Natural killer cell treated with Interleukin-12 subunit alpha and Interleukin-12 subunit beta and Interleukin-15 and Interleukin-18, amount 100 ng/mL, for 72 hours (primary cell): Measurements from ENCODE around the gene FASN. TPM values are rescaled to one million over a fixed set of nuclear protein-coding genes. Genes with fewer than 3 reads are reported as not detected.
A peak's percentile ranks its signal among the peaks of the same experiment; 100 is the strongest.

Experiments used
- ATAC-seq, 2 donors: fragments of 150-1000 bp; cut with Tn5 transposase in 1 of 2; sonication (Bioruptor Pico), chemical (Tn5 transposase) in 1 of 2; 2 replicates each; pipeline ENCODE4 v1.10.0; 2021
- DNase-seq: peaks from one replicate; pipeline ENCODE4 v3.0.0; 2022; ENCODE audit warnings: low spot score
- H3K27ac Mint-ChIP-seq, 2 donors: 1 replicate in 1 of 2; 2 replicates in 1 of 2; pipeline ENCODE4 v1.8.0; 2022; ENCODE audit warnings: mixed read lengths in 2 of 2, mild to moderate bottlenecking in 1 of 2, moderate library complexity in 1 of 2
- H3K27me3 Mint-ChIP-seq, 2 donors: 1 replicate in 1 of 2; 2 replicates in 1 of 2; pipeline ENCODE4 v1.8.0; 2022; ENCODE audit warnings: mixed read lengths in 2 of 2
- H3K36me3 Mint-ChIP-seq: one replicate; pipeline ENCODE4 v1.8.0; 2022; ENCODE audit warnings: mixed read lengths
- H3K4me1 Mint-ChIP-seq, 2 donors: 1 replicate in 1 of 2; 2 replicates in 1 of 2; pipeline ENCODE4 v1.8.0; 2022; ENCODE audit warnings: low read depth in 2 of 2, mixed read lengths in 2 of 2, mild to moderate bottlenecking in 1 of 2
- H3K4me3 Mint-ChIP-seq: one replicate; pipeline ENCODE4 v1.8.0; 2022; ENCODE audit warnings: mixed read lengths
- H3K9me3 Mint-ChIP-seq: 2 replicates; pipeline ENCODE4 v1.8.0; 2022; ENCODE audit warnings: mixed read lengths
- total RNA-seq, 2 donors: library from RNA; stranded (reverse); gene quantifications; one replicate each; pipeline ENCODE4 v1.2.3, GENCODE V29; 2022

FASN gene
- total RNA-seq, 2 donors from 2014 or later, result 195 to 451 TPM

GRCh38 chr17:82083533-82084359 is 14.3 kb downstream of the FASN start:
- ATAC-seq (peak in 1 of 2 donors; percentile 1), DNase-seq (no peak)
- H3K4me1 Mint-ChIP-seq, result no peaks in the 10 kb centered on the region
- no peaks in the 10 kb centered on the region for H3K27me3 Mint-ChIP-seq
- no peaks in the 10 kb centered on the region for H3K9me3 Mint-ChIP-seq
- no peaks in the 10 kb centered on the region for H3K36me3 Mint-ChIP-seq
- no peak overlapping the region for H3K4me3 Mint-ChIP-seq
- no peak overlapping the region for H3K27ac Mint-ChIP-seq

- ATAC-seq (no peak), DNase-seq (no peak)
- Mint-ChIP-seq H3K27ac (no peak overlapping the region), H3K27me3 (no peaks in the 10 kb centered on the region), H3K9me3 (no peaks in the 10 kb centered on the region), H3K4me1 (no peaks in the 10 kb centered on the region), H3K4me3 (no peak overlapping the region), H3K36me3 (no peaks in the 10 kb centered on the region)
Observed at GRCh38 chr17:82083009-82083408, 15.0 kb downstream of the FASN start.

- H3K9me3 Mint-ChIP-seq, result no peaks in the 10 kb centered on the region
- H3K27me3 Mint-ChIP-seq, result no peaks in the 10 kb centered on the region
- DNase-seq (no peak), ATAC-seq (no peak)
- no peaks in the 10 kb centered on the region for H3K36me3 Mint-ChIP-seq
- no peak overlapping the region for H3K27ac Mint-ChIP-seq
- H3K4me1 Mint-ChIP-seq, result no peaks in the 10 kb centered on the region
- no peak overlapping the region for H3K4me3 Mint-ChIP-seq
Observed at GRCh38 chr17:82082456-82082855, 15.6 kb downstream of the FASN start.

GRCh38 chr17:82081966-82082365 is 16.1 kb downstream of the FASN start:
- ATAC-seq (no peak), DNase-seq (no peak)
- H3K27me3 Mint-ChIP-seq, result no peaks in the 10 kb centered on the region
- no peak overlapping the region for H3K4me3 Mint-ChIP-seq
- H3K27ac Mint-ChIP-seq, result no peak overlapping the region
- H3K9me3 Mint-ChIP-seq, result no peaks in the 10 kb centered on the region
- no peaks in the 10 kb centered on the region for H3K4me1 Mint-ChIP-seq
- H3K36me3 Mint-ChIP-seq, result no peaks in the 10 kb centered on the region

- DNase-seq (no peak), ATAC-seq (no peak)
- Mint-ChIP-seq H3K9me3 (no peaks in the 10 kb centered on the region), H3K36me3 (no peaks in the 10 kb centered on the region), H3K27ac (no peak overlapping the region), H3K27me3 (no peaks in the 10 kb centered on the region), H3K4me3 (no peak overlapping the region), H3K4me1 (no peaks in the 10 kb centered on the region)
Observed at GRCh38 chr17:82081546-82081945, 16.5 kb downstream of the FASN start.

GRCh38 chr17:82080789-82081464 is 17.1 kb downstream of the FASN start:
- H3K27me3 Mint-ChIP-seq, result no peaks in the 10 kb centered on the region
- no peak overlapping the region for H3K27ac Mint-ChIP-seq
- no peak for ATAC-seq
- H3K4me3 Mint-ChIP-seq, result no peak overlapping the region
- no peaks in the 10 kb centered on the region for H3K9me3 Mint-ChIP-seq
- H3K36me3 Mint-ChIP-seq, result no peaks in the 10 kb centered on the region
- no peaks in the 10 kb centered on the region for H3K4me1 Mint-ChIP-seq
- no peak for DNase-seq

- Mint-ChIP-seq H3K27ac (no peak overlapping the region), H3K27me3 (no peaks in the 10 kb centered on the region), H3K4me3 (no peak overlapping the region), H3K4me1 (no peaks in the 10 kb centered on the region), H3K9me3 (no peaks in the 10 kb centered on the region), H3K36me3 (no peaks in the 10 kb centered on the region)
- no peak for ATAC-seq
- no peak for DNase-seq
Observed at GRCh38 chr17:82080048-82080788, 17.8 kb downstream of the FASN start.

- no peak for ATAC-seq
- no peaks in the 10 kb centered on the region for H3K27me3 Mint-ChIP-seq
- no peaks in the 10 kb centered on the region for H3K9me3 Mint-ChIP-seq
- DNase-seq, result no peak
- no peak overlapping the region for H3K27ac Mint-ChIP-seq
- no peak overlapping the region for H3K4me3 Mint-ChIP-seq
- H3K36me3 Mint-ChIP-seq, result no peaks in the 10 kb centered on the region
- H3K4me1 Mint-ChIP-seq, result no peaks in the 10 kb centered on the region
Observed at GRCh38 chr17:82079001-82079677, 18.9 kb downstream of the FASN start.

- no peak overlapping the region for H3K4me3 Mint-ChIP-seq
- ATAC-seq, result no peak
- no peaks in the 10 kb centered on the region for H3K9me3 Mint-ChIP-seq
- no peaks in the 10 kb centered on the region for H3K4me1 Mint-ChIP-seq
- H3K27me3 Mint-ChIP-seq, result no peaks in the 10 kb centered on the region
- DNase-seq, result no peak
- no peak overlapping the region for H3K27ac Mint-ChIP-seq
- no peaks in the 10 kb centered on the region for H3K36me3 Mint-ChIP-seq
Observed at GRCh38 chr17:82078433-82078832, 19.6 kb downstream of the FASN start.

GRCh38 chr17:82077617-82078358 is 20.2 kb downstream of the FASN start:
- Mint-ChIP-seq H3K27ac (no peak overlapping the region), H3K27me3 (no peaks in the 10 kb centered on the region), H3K36me3 (no peaks in the 10 kb centered on the region), H3K4me1 (no peaks in the 10 kb centered on the region), H3K9me3 (no peaks in the 10 kb centered on the region), H3K4me3 (no peak overlapping the region)
- DNase-seq (no peak), ATAC-seq (no peak)

GRCh38 chr17:82076785-82077591 is 21.0 kb downstream of the FASN start:
- no peaks in the 10 kb centered on the region for H3K9me3 Mint-ChIP-seq
- no peaks in the 10 kb centered on the region for H3K27me3 Mint-ChIP-seq
- ATAC-seq, result peak in 1 of 2 donors; percentile 44
- no peak overlapping the region for H3K27ac Mint-ChIP-seq
- no peak for DNase-seq
- H3K36me3 Mint-ChIP-seq, result no peaks in the 10 kb centered on the region
- H3K4me1 Mint-ChIP-seq, result no peaks in the 10 kb centered on the region
- no peak overlapping the region for H3K4me3 Mint-ChIP-seq

- H3K4me1 Mint-ChIP-seq, result no peaks in the 10 kb centered on the region
- DNase-seq, result no peak
- no peaks in the 10 kb centered on the region for H3K9me3 Mint-ChIP-seq
- ATAC-seq, result peak in 1 of 2 donors; percentile 2
- H3K36me3 Mint-ChIP-seq, result no peaks in the 10 kb centered on the region
- no peaks in the 10 kb centered on the region for H3K27me3 Mint-ChIP-seq
- no peak overlapping the region for H3K4me3 Mint-ChIP-seq
- no peak overlapping the region for H3K27ac Mint-ChIP-seq
Observed at GRCh38 chr17:82076018-82076784, 21.8 kb downstream of the FASN start.
